T follicular helper cell (primary cell): Measurements from ENCODE around the gene SORCS2.
"Not testable (repeated sequence)": the region's sequence is repeated elsewhere in the genome, so short reads cannot be mapped to it uniquely, and the experiment has no call there.

ENCODE experiments used
- DNase-seq: peaks from one replicate; pipeline ENCODE4 v3.0.0-alpha.2; 2020; ENCODE audit warnings: low read depth

The SORCS2 gene

DNA sequence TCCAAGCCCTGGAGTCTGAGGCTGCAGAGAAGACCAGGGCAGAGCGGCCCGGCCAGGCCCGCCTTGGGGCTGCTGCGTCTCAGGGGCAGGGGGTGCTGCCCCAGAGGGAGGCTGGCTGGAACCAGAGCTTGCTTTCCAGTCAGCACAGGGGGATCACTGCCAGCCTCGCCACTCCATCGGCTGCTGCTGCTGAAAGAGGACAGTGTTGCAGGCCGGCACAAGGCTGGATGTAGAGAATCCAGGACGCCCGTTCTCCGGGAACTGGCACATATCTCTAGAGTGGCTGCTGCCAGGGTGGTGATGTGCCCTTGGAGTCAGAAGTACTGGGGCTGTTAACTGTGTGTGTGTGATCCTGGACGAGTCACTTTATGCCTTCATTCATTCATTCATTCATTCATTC, 31.9 kb upstream of the SORCS2 start:
- DNase-seq, result no peak

GRCh38 chr4:7160951-7161440, 31.3 kb upstream of the SORCS2 start:
- no peak for DNase-seq

DNA sequence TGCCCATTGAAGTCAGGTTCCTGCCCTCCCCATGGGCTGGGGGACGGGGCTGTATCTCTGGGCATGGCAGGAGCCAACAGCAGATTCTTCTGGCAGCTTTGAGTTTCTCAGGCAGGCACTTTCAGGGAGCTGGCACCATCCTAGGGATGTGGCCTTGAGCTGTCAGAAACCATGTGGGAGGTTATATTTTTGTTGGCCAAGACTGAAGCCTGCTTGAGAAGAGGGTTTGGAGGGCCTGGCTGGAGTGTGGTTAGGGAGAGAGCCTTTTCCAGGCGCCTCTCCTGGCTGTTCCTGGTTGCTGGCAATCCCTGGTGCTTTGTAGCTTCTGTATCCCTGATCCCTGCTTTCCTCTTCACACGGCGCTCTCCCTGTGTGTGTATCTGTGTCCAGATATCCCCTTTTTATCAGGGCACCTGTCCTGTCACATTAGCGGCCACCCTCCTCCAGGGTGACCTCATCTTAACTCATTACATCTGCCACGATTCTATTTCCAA, 30.6 kb upstream of the SORCS2 start:
- DNase-seq, result no peak

DNA sequence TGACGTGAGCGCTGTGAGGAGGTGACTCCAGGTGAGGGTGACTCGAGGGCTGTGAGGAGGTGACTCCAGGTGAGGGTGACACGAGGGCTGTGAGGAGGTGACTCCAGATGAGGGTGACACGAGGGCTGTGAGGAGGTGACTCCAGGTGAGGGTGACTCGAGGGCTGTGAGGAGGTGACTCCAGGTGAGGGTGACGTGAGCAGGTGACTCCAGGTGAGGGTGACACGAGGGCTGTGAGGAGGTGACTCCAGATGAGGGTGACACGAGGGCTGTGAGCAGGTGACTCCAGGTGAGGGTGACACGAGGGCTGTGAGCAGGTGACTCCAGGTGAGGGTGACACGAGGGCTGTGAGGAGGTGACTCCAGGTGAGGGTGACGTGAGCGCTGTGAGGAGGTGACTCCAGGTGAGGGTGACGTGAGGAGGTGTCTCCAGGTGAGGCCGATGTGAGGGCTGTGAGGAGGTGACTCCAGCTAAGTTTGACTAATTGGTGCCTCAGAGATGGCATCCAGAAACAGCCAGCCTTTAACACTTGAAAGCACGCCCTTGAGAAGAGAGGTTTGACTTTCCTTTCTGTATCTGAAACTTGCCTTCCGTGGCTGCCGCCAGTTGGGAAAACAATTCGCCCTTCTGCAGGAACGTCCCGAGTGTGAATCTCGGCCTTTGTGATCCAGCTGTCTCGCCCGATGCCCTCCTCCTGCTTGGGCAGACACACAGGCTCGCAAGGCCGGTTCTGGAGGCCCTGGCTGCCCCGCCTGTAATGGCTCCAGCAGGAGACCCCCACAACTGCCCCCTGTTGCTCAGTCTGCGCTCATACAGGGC, 27.1 kb upstream of the SORCS2 start:
- DNase-seq, result not testable (repeated sequence)

- DNase-seq, result no peak
Measured at GRCh38 chr4:7165874-7166201, 26.5 kb upstream of the SORCS2 start.

GRCh38 chr4:7166237-7166636, 26.1 kb upstream of the SORCS2 start:
- DNase-seq, result no peak

GRCh38 chr4:7166981-7167700, 25.2 kb upstream of the SORCS2 start:
- no peak for DNase-seq

DNA sequence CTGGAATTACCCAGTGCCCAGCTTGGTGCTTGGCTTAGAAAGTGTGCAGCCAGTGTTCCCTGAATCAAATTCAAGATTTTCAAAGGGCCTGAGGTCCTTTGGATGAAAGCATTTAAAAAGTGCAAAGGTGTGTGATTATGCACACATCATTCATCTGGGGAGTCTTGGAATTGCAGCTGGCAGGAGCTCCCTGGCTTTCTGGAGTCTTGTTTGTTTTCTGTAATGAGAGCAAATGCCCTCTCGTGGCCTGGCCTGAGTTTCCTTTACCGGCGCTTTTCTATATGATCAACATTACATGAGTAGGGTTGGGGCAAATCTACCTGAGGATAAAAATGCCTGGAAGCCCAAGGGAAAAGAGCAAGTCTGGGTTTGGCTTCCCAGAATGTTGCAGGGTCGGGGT, 24.6 kb upstream of the SORCS2 start:
- DNase-seq, result no peak

DNA sequence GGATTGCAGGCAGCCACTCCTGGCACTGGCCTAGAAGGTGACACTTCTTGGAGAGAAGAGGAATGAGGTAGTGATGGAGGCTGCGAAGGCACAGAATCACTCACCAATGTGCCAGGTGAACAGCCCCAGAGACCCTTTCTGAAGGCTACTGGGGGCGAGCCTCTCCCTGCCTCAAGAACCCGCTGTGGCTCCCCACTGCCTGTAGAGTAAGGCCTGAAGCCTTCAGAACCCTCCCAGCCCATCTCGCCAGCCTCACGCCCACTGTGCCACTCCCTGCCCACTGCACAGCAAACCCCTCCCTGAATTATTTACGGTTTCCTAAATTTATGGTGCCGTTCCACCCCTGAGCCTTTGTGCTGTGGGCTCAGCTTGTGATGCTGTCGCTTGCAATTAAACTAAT, 24.2 kb upstream of the SORCS2 start:
- no peak for DNase-seq

GRCh38 chr4:7169134-7169533, 23.2 kb upstream of the SORCS2 start:
- no peak for DNase-seq

DNA sequence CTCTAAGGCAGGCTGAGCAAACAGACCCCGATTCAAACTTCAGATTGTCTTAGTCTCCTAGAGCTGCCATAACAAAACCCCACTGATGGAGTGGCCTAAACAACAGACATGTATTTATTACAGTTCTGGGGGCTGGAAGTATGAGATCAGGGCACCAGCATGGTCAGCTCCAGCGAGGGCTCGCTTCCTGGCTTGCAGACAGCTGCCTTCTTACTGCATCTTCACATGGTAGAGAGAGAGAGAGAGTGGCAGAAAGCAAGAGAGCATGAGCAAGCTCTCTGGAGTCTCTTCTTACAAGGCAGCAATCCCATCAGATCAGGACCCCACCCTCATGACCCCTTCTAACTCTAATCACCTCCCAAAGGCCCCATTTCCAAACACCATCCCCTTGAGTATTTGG, 22.3 kb upstream of the SORCS2 start:
- DNase-seq, result no peak

- no peak for DNase-seq
Measured at GRCh38 chr4:7171191-7171900, 21.0 kb upstream of the SORCS2 start.

DNA sequence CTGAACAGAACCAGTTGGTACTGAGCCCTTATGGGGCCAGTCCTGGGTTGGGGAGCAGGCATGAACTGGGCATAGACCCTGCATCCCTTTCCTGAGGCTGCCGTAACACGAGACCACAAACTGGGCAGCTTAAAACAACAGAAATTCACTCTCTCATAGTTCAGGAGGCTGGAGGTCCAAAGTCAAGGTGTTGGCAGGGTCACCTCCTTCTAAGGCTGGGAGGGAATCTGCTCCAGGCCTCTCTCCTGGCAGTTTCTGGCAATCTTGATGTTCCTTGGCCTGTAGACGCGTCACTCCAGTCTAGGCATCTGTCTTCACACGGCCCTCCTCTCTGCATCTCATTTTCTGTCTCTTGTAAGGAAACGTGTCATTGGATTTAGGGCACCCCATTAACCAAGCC, 19.8 kb upstream of the SORCS2 start:
- no peak for DNase-seq

DNA sequence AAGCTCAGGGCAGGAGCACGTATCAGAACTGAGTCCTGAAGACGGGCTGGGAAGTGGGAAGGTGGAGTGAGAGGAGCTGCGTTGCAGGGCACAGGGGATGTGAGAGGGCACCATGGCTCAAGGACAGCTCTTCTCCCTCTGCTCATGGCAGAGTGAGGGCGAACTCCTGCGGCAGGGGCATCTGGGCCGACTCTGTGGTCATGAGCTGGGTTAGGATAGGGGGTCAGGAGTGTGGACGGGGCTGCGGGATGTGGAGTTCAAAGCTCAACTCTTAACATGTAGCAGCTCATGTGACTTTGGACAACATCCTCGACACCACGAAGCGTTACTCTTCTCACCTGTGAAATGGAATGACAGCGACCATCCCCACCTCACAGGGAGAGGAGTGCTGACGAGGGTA, 19.4 kb upstream of the SORCS2 start:
- DNase-seq, result no peak

DNA sequence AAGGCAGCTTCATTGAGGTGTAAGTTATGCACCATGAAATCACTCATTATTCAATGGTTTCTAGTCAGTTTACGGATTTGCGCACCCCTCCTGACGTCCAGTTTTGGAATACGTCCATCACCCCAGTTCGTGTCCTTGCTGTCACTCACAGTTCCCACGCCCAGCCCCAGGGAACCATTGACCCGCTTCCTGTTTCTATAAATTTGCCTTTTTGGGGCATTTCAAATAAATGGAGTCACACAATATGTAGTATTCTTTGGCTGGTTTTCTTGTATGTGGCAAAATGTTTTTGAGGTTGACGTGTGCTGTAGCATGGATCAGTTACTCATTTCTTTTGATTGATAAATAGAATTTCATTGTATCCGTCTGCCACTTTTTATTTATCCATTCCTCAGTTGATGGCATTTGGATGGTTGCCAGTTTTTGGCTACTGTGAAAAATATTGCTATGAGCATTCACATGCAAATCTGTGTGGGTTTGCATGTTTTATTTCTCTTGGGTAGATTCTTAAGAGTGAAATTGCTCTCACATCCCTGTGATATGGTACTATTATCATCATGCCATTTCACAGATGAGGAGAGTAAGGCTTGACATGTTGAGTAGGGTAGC, 18.4 kb upstream of the SORCS2 start:
- DNase-seq, result no peak

GRCh38 chr4:7179158-7179557, 13.2 kb upstream of the SORCS2 start:
- no peak for DNase-seq

- DNase-seq, result no peak
Measured at GRCh38 chr4:7180938-7181337, 11.4 kb upstream of the SORCS2 start.

GRCh38 chr4:7182616-7183015, 9.7 kb upstream of the SORCS2 start:
- DNase-seq, result no peak

DNA sequence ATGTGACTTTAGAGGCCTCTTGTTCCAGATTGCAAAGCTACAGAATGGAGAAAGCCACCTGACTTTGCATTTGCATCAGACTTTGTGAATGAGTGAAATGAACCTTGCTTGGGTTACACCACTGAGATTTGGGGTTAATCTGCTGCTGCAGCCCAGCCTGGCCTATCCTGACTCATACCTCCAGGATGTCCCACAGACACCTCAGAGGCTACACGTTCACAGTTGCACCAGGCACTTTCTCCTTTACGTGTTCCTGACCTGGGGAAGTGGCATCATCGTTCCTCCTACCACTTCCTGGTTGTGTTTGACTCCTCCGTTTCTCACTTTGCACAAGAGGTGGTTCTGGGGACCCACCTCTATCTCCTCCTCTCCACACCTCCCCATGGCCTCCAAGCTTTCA, 9.2 kb upstream of the SORCS2 start:
- DNase-seq, result no peak

GRCh38 chr4:7183780-7184460, 8.4 kb upstream of the SORCS2 start:
- no peak for DNase-seq

DNA sequence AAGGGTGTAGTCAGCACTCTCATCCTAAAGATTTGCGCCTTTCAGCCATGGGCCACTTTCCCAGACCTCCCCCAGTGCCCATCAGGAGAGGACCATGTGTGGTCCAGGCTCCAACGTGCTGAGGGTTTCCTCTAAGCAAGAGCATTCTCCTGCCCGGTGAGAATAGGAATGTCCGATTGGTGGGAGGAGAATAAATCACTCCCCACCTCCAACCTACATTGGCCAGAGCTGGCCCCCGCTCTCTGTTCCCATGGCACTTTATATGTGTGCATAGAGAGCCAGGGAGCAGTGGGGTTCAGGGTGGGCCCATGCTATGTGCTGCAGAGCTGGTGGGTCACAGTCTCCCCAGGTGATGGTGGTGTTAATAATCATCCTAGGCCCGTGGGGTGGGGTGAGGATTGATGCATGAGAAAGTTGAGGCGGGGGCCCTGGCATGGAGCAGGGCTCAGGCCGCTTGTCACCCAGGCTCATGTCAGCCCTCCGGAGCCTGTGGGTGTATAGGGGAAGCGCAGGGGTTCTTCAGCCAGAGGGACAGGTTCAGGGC, 6.8 kb upstream of the SORCS2 start:
- no peak for DNase-seq
